Mesendoderm (in vitro differentiated cells): ENCODE data around the gene NCSTN.

Source experiments
- DNase-seq: peaks from one replicate; pipeline ENCODE4 v3.0.0; 2013
- H2AK5ac ChIP-seq: 2 replicates; pipeline ENCODE4 v1.6.1; 2013; ENCODE audit warnings: low read length, inconsistent platforms
- H2BK120ac ChIP-seq: 2 replicates; pipeline ENCODE4 v1.6.1; 2013; ENCODE audit warnings: low read depth, mild to moderate bottlenecking, low read length, moderate library complexity, mixed read lengths
- H2BK15ac ChIP-seq: replicated peaks from 2 replicates; pipeline ENCODE4 v1.6.1; 2013; ENCODE audit warnings: low read depth, mild to moderate bottlenecking, moderate library complexity
- H2BK5ac ChIP-seq: 2 replicates; pipeline ENCODE4 v1.6.1; 2013; ENCODE audit warnings: low read length, inconsistent platforms
- H3K18ac ChIP-seq: 2 replicates; pipeline ENCODE4 v1.6.1; 2013; ENCODE audit warnings: mild to moderate bottlenecking, low read length, mixed read lengths
- H3K23ac ChIP-seq: one replicate; pipeline ENCODE4 v1.6.1; 2013; ENCODE audit warnings: low read length
- H3K27ac ChIP-seq: 2 replicates; pipeline ENCODE4 v1.5.1; 2013; ENCODE audit warnings: low read depth, mild to moderate bottlenecking, inconsistent platforms, low read length, moderate library complexity
- H3K27me3 ChIP-seq: 2 replicates; pipeline ENCODE4 v1.6.1; 2013; ENCODE audit warnings: low read length, control low read depth, mild to moderate bottlenecking, inconsistent platforms; ENCODE audit not compliant: insufficient read depth, poor library complexity
- H3K36me3 ChIP-seq: 2 replicates; pipeline ENCODE4 v1.6.1; 2013; ENCODE audit warnings: low read length, inconsistent platforms; ENCODE audit not compliant: control insufficient read depth, insufficient read depth
- H3K4ac ChIP-seq: one replicate; pipeline ENCODE4 v1.6.1; 2013; ENCODE audit warnings: low read depth, mild to moderate bottlenecking, low read length, moderate library complexity
- H3K4me1 ChIP-seq: 2 replicates; pipeline ENCODE4 v1.6.1; 2013; ENCODE audit warnings: low read depth, low read length, inconsistent platforms; ENCODE audit not compliant: control insufficient read depth
- H3K4me2 ChIP-seq: 2 replicates; pipeline ENCODE4 v1.6.1; 2013; ENCODE audit warnings: low read length
- H3K4me3 ChIP-seq: 2 replicates; pipeline ENCODE4 v1.5.1; 2013; ENCODE audit warnings: mild to moderate bottlenecking, low read length
- H3K56ac ChIP-seq: one replicate; pipeline ENCODE4 v1.6.1; 2013; ENCODE audit warnings: low read length
- H3K79me1 ChIP-seq: 2 replicates; pipeline ENCODE4 v1.6.1; 2013; ENCODE audit warnings: low read length, inconsistent platforms
- H3K79me2 ChIP-seq: 2 replicates; pipeline ENCODE4 v1.6.1; 2013; ENCODE audit warnings: mild to moderate bottlenecking, low read length; ENCODE audit not compliant: control insufficient read depth, insufficient read depth
- H3K9ac ChIP-seq: 2 replicates; pipeline ENCODE4 v1.6.1; 2013; ENCODE audit warnings: low read length, inconsistent platforms
- H4K5ac ChIP-seq: one replicate; pipeline ENCODE4 v1.6.1; 2013; ENCODE audit warnings: low read length
- H4K8ac ChIP-seq: one replicate; pipeline ENCODE4 v1.6.1; 2013; ENCODE audit warnings: low read depth, mild to moderate bottlenecking, control low read depth, low read length, moderate library complexity
- WGBS: extraction: QIAGEN DNeasy Blood & Tissue Kit; methylation state at CpG from one replicate; pipeline ENCODE4 v1.1.7; 2013; ENCODE audit warnings: low lambda C conversion rate, missing lambda C conversion rate; ENCODE audit not compliant: insufficient coverage; ENCODE audit errors: extremely low coverage; 5-methylcytosine and 5-hydroxymethylcytosine counted together

NCSTN gene

DNA sequence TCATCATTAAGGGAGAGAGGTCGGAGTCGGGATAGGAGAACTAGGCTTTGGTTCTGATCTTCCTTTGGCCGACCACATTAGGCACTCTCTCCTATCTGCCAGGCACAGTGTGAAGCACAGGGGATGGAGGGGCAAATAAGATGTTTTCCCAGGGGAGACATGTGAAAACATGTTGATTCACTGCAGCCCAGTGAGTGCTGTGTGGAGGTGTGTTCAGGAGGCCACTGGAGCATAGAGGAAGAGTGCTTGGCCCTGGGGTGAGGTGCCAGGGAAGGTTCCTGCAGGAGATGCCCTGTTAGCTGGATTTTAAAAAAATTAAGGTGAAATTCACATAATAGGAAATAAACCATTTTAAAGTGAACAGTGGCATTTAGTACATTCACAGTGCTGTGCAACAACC is 60.9 kb downstream of the NCSTN start:
- H3K23ac ChIP-seq = peak overlapping the region; percentile 48
- no CpG with 5 or more reads among the region's 3 CpGs for WGBS
- no peaks in the 10 kb centered on the region for H3K27me3 ChIP-seq
- H3K4me1 ChIP-seq = peaks cover 40% of the 10 kb centered on the region
- peaks cover 54% of the 10 kb centered on the region for H3K79me1 ChIP-seq
- H2BK5ac ChIP-seq = no peak overlapping the region
- no peak overlapping the region for H2AK5ac ChIP-seq
- H3K27ac ChIP-seq = no peak overlapping the region
- no peak overlapping the region for H4K8ac ChIP-seq
- no peak overlapping the region for H4K5ac ChIP-seq
- H2BK120ac ChIP-seq = no peak overlapping the region
- H3K9ac ChIP-seq = peak overlapping the region; percentile 52
- no peaks in the 10 kb centered on the region for H3K36me3 ChIP-seq
- peak overlapping the region; percentile 70 for H3K56ac ChIP-seq
- no peak for DNase-seq
- H3K4ac ChIP-seq = no peak overlapping the region
- H3K79me2 ChIP-seq = peaks cover 82% of the 10 kb centered on the region
- no peak overlapping the region for H3K4me3 ChIP-seq
- H3K4me2 ChIP-seq = no peak overlapping the region
- no peak overlapping the region for H2BK15ac ChIP-seq
- no peak overlapping the region for H3K18ac ChIP-seq

DNA sequence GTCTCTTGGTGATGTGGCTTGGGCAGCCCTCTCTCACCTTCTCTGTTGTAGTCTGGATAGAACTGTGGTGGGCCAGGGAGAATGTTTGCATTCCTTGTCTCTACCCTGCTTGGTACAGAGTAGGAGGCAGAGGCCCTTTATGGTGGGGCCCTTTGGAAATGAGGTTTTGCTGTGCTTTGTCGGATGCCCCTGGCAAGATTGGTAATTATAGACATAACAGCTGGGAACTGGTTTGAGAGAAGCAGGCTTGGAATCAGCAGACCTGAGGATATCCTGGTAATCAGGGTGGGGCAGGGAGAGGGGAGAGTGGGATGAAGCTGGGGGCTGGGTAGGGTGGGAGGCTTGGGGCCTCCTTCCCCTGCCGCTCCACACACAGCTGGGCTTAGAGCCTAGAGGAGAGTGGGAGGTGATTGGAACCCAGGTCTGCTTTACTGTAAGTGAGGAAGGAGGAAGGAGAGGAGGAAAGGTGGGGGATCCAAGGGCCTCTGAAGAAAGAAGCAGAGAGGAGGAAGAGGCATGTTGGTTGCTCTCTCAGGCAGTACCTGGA is 62.2 kb downstream of the NCSTN start:
- Histone ChIP-seq H4K8ac (no peak overlapping the region), H3K36me3 (no peaks in the 10 kb centered on the region), H3K4me2 (no peak overlapping the region), H3K23ac (no peak overlapping the region), H3K27me3 (no peaks in the 10 kb centered on the region), H3K79me2 (peaks cover 93% of the 10 kb centered on the region), H3K27ac (no peak overlapping the region), H3K9ac (no peak overlapping the region), H3K18ac (no peak overlapping the region), H3K56ac (peak overlapping the region; percentile 1), H2BK5ac (no peak overlapping the region), H3K4me3 (no peak overlapping the region), H3K4ac (no peak overlapping the region), H3K4me1 (peaks cover 48% of the 10 kb centered on the region), H2BK15ac (no peak overlapping the region), H4K5ac (no peak overlapping the region), H2AK5ac (no peak overlapping the region), H2BK120ac (no peak overlapping the region), H3K79me1 (peaks cover 64% of the 10 kb centered on the region)
- DNase-seq = no peak
- WGBS = no CpG with 5 or more reads among the region's 2 CpGs

DNA sequence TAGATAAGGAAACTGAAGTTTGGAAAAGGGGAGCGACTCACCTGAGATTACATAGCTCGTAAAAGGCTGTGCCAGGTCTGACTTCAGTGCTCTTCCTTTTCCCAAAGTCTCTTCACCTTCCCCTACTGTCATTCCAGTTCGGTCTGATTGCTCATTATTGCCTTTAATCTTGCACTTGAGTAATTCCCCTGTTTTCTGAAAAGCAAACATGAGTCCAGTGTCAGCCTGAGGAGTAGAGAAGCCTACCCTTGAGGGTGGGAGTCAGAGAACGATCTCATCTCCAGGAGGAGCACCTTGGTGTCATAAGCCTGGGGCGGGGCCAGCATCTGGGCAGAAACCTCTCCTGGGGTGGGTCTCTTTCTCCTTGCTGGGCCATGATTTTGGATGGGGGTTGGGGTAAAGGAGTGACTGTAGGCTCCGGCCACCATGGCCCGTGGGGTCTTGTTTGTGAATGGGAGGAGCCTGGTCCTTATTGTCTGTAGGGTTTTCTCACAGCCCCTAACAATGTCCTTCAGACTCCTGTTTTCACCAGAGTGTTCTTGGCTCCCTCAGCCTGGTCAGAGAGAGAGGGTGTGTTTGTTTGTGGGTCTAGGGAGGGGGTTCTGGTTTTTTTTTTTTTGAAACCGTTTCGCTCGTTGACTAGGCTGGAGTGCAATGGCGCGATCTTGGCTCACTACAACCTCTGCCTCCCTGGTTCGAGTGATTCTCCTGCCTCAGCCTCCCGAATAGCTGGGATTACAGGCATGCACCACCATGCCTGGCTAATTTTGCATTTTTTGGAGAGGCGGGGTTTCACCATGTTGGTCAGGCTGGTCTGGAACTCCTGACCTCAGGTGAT is 63.2 kb downstream of the NCSTN start:
- Histone ChIP-seq H3K9ac (peak overlapping the region; percentile 22), H3K18ac (no peak overlapping the region), H4K5ac (no peak overlapping the region), H3K27me3 (no peaks in the 10 kb centered on the region), H3K56ac (no peak overlapping the region), H3K79me1 (peaks cover 67% of the 10 kb centered on the region), H2BK5ac (no peak overlapping the region), H3K23ac (no peak overlapping the region), H2BK120ac (no peak overlapping the region), H3K79me2 (peaks cover 95% of the 10 kb centered on the region), H2BK15ac (no peak overlapping the region), H3K27ac (no peak overlapping the region), H3K4me3 (no peak overlapping the region), H3K36me3 (no peaks in the 10 kb centered on the region), H3K4ac (no peak overlapping the region), H4K8ac (no peak overlapping the region), H2AK5ac (no peak overlapping the region), H3K4me2 (no peak overlapping the region), H3K4me1 (peaks cover 51% of the 10 kb centered on the region)
- no CpG with 5 or more reads among the region's 15 CpGs for WGBS
- DNase-seq = peak; percentile 50

DNA sequence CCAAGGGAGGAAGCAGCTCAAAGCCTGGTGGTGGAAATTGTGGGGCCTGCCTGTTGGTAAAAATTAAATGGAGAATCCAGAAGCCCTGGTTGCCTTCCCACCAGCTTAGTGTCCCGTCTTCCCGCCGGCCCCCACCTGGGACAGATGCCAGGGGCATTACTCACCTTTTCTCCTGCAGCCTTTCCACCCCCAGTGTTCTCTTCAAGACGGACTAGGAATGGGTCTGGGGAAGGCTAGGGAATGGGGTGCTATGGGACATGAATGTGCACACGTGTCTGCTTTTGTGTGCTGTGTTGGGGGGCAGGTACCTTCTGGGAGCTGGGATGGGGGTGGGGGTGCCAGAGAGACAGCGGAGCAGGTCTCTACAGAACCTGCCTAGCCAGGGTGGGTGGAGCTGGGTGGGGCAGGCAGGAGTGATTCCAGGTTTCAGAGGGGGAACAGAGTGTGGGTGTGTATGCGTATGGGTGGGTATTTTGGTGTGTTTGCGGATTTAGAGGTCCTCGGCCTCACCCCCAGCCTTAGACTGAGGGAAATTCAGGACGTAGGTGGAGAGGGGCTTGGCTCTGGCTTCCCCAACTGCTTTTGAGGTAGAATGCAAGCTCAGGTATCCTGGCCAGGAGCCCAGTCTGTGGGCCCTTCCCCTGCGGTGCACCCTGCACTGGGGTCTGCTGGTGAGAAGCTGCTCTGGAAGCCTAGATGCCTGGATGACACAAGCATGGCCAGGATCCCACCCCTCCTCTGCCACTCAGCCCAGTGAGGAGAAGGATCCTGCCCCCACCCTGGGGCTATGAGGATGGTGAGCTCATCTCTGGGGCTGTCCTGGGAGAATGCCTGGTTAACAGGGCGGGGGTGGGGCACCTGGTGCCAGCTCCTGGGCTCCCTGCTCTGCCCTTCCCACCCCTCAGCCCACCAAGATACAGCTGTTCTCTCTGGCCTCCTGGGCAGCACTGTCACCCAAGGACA is 64.9 kb downstream of the NCSTN start:
- Histone ChIP-seq H4K8ac (no peak overlapping the region), H3K4me3 (no peak overlapping the region), H2AK5ac (peak overlapping the region; percentile 48), H3K36me3 (peaks cover 1% of the 10 kb centered on the region), H2BK120ac (no peak overlapping the region), H3K27me3 (no peaks in the 10 kb centered on the region), H4K5ac (no peak overlapping the region), H3K79me2 (peaks cover 94% of the 10 kb centered on the region), H3K18ac (peak overlapping the region; percentile 15), H3K56ac (peak overlapping the region; percentile 67), H3K27ac (peak overlapping the region; percentile 4), H3K4me2 (no peak overlapping the region), H3K79me1 (peaks cover 69% of the 10 kb centered on the region), H2BK15ac (no peak overlapping the region), H3K4me1 (peaks cover 40% of the 10 kb centered on the region), H2BK5ac (peak overlapping the region; percentile 58), H3K4ac (peak overlapping the region; percentile 50), H3K9ac (peak overlapping the region; percentile 34), H3K23ac (no peak overlapping the region)
- WGBS = no CpG with 5 or more reads among the region's 12 CpGs
- DNase-seq = peak; percentile 94
